ENCODE results near the gene SLC30A10. TPM values are rescaled to one million over a fixed set of nuclear protein-coding genes. Genes with fewer than 3 reads are reported as not detected.
"Not testable (repeated sequence)": the region's sequence is repeated elsewhere in the genome, so short reads cannot be mapped to it uniquely, and the experiment has no call there.

The SLC30A10 gene
- total RNA-seq, 2 experiments from 2014 or later, result not detected

- no peaks in the 10 kb centered on the region for H3K36me3 Mint-ChIP-seq
- peaks cover 4% of the 10 kb centered on the region for H3K9me3 Mint-ChIP-seq
- no peak overlapping the region for H3K27ac Mint-ChIP-seq
- peaks cover 3% of the 10 kb centered on the region for H3K4me1 Mint-ChIP-seq
- no peak overlapping the region for H3K4me3 Mint-ChIP-seq
- no peak for DNase-seq
- H3K27me3 Mint-ChIP-seq, result peaks cover 31% of the 10 kb centered on the region
Observed at GRCh38 chr1:219945795-219946194, 17.4 kb upstream of the SLC30A10 start.

- no peak overlapping the region for H3K27ac Mint-ChIP-seq
- no peak overlapping the region for H3K4me3 Mint-ChIP-seq
- H3K27me3 Mint-ChIP-seq, result peaks cover 57% of the 10 kb centered on the region
- DNase-seq, result no peak
- peaks cover 4% of the 10 kb centered on the region for H3K9me3 Mint-ChIP-seq
- peaks cover 3% of the 10 kb centered on the region for H3K4me1 Mint-ChIP-seq
- no peaks in the 10 kb centered on the region for H3K36me3 Mint-ChIP-seq
Observed at GRCh38 chr1:219941179-219942118, 13.1 kb upstream of the SLC30A10 start.

DNA sequence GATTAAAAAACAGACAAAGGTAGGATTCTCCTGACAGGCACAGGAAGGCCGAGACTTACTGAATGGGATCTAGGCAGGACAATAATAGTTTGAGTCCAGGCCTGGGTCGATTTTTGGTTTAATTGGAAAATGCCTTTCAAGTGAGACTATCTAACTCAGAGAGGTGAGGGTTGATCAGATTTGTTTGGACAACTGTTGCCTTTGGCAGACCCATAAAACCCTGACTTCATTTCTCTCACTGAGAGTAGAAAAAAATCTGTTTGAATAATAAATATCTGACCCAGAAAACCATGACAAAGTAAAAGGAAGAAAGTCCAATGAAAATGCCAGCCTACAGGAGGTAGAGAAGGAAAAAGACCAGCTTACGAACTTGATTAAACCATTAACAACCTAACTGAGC lies 12.3 kb upstream of the SLC30A10 start:
- no peak for DNase-seq
- no peaks in the 10 kb centered on the region for H3K36me3 Mint-ChIP-seq
- no peak overlapping the region for H3K4me3 Mint-ChIP-seq
- H3K9me3 Mint-ChIP-seq, result peaks cover 4% of the 10 kb centered on the region
- peaks cover 3% of the 10 kb centered on the region for H3K4me1 Mint-ChIP-seq
- H3K27me3 Mint-ChIP-seq, result peaks cover 57% of the 10 kb centered on the region
- H3K27ac Mint-ChIP-seq, result no peak overlapping the region

GRCh38 chr1:219938706-219939105 lies 10.3 kb upstream of the SLC30A10 start:
- no peak overlapping the region for H3K27ac Mint-ChIP-seq
- no peak for DNase-seq

GRCh38 chr1:219933763-219934162 lies 5.4 kb upstream of the SLC30A10 start:
- not testable (repeated sequence) for H3K4me1 Mint-ChIP-seq, H3K9me3 Mint-ChIP-seq, H3K36me3 Mint-ChIP-seq, H3K27ac Mint-ChIP-seq, DNase-seq, H3K4me3 Mint-ChIP-seq
- peaks cover 28% of the 10 kb centered on the region for H3K27me3 Mint-ChIP-seq

More at GRCh38 chr1:219938706-219939105, 10.3 kb upstream of the SLC30A10 start:
- peaks cover 46% of the 10 kb centered on the region for H3K27me3 Mint-ChIP-seq
- no peak overlapping the region for H3K4me3 Mint-ChIP-seq
- H3K4me1 Mint-ChIP-seq, result no peaks in the 10 kb centered on the region
- peaks cover 4% of the 10 kb centered on the region for H3K9me3 Mint-ChIP-seq
- no peaks in the 10 kb centered on the region for H3K36me3 Mint-ChIP-seq

GRCh38 chr1:219931033-219931432 lies 2.7 kb upstream of the SLC30A10 start:
- no peaks in the 10 kb centered on the region for H3K36me3 Mint-ChIP-seq
- peaks cover 3% of the 10 kb centered on the region for H3K4me1 Mint-ChIP-seq
- H3K27ac Mint-ChIP-seq, result no peak overlapping the region
- H3K4me3 Mint-ChIP-seq, result no peak overlapping the region
- no peaks in the 10 kb centered on the region for H3K9me3 Mint-ChIP-seq
- H3K27me3 Mint-ChIP-seq, result peaks cover 44% of the 10 kb centered on the region
- no peak for DNase-seq

DNA sequence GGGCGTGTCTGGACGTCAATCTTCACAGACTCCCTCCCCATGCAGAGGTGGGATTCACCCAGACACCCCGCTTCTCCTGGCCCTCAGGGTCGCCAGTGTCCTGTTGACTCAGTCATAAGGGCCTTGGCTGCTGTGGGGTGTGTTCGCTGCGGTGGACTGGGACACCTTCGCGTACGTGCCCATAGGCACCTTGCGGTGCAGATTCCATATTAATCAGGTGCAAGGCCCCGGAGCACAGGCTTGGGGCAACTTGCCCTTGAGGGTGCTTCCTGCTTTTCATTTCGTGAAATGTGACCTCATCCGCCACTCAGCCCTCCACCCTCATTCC lies 398 bp upstream of the SLC30A10 start:
- H3K27ac Mint-ChIP-seq, result no peak overlapping the region
- H3K27me3 Mint-ChIP-seq, result peaks cover 52% of the 10 kb centered on the region
- no peak for DNase-seq
- no peaks in the 10 kb centered on the region for H3K9me3 Mint-ChIP-seq
- H3K4me3 Mint-ChIP-seq, result peak overlapping the region; percentile 29
- H3K36me3 Mint-ChIP-seq, result no peaks in the 10 kb centered on the region
- H3K4me1 Mint-ChIP-seq, result peaks cover 3% of the 10 kb centered on the region

GRCh38 chr1:219927298-219927955 lies 930 bp downstream of the SLC30A10 start:
- Mint-ChIP-seq H3K27ac (no peak overlapping the region), H3K4me1 (peaks cover 3% of the 10 kb centered on the region), H3K4me3 (peak overlapping the region; percentile 50), H3K9me3 (no peaks in the 10 kb centered on the region), H3K36me3 (no peaks in the 10 kb centered on the region), H3K27me3 (peaks cover 52% of the 10 kb centered on the region)
- no peak for DNase-seq

- H3K4me1 Mint-ChIP-seq, result peaks cover 3% of the 10 kb centered on the region
- no peaks in the 10 kb centered on the region for H3K9me3 Mint-ChIP-seq
- no peak for DNase-seq
- no peak overlapping the region for H3K27ac Mint-ChIP-seq
- H3K27me3 Mint-ChIP-seq, result peaks cover 55% of the 10 kb centered on the region
- H3K4me3 Mint-ChIP-seq, result no peak overlapping the region
- H3K36me3 Mint-ChIP-seq, result no peaks in the 10 kb centered on the region
Observed at GRCh38 chr1:219926363-219926998, 1.9 kb downstream of the SLC30A10 start.

DNA sequence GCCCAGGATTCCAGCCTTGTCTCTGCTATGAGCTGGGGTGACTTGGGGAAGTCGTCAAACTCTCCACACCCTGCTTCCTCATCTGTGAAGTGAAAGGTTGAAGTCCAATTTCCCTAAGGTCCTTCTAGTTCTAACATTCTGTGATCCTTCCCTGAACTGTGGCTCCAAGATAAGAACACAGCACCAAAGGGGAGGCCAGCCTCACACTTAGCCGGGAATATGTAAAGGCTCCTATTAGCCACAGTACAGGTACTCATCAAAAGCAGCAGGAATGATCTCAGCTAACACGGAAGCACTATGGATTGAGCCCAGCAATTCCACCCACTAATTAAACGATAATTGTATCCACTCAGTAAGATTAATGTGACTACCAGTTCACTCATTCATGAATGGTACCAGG lies 4.0 kb downstream of the SLC30A10 start:
- Mint-ChIP-seq H3K27ac (no peak overlapping the region), H3K27me3 (peaks cover 48% of the 10 kb centered on the region), H3K9me3 (no peaks in the 10 kb centered on the region), H3K36me3 (no peaks in the 10 kb centered on the region), H3K4me3 (no peak overlapping the region), H3K4me1 (peaks cover 3% of the 10 kb centered on the region)
- no peak for DNase-seq

- H3K27me3 Mint-ChIP-seq, result peaks cover 11% of the 10 kb centered on the region
- H3K4me3 Mint-ChIP-seq, result no peak overlapping the region
- no peak for DNase-seq
- no peaks in the 10 kb centered on the region for H3K36me3 Mint-ChIP-seq
- H3K27ac Mint-ChIP-seq, result no peak overlapping the region
- no peaks in the 10 kb centered on the region for H3K4me1 Mint-ChIP-seq
- H3K9me3 Mint-ChIP-seq, result no peaks in the 10 kb centered on the region
Observed at GRCh38 chr1:219917851-219918466, 10.4 kb downstream of the SLC30A10 start.

GRCh38 chr1:219917281-219917680 lies 11.1 kb downstream of the SLC30A10 start:
- H3K36me3 Mint-ChIP-seq, result no peaks in the 10 kb centered on the region
- no peak for DNase-seq
- no peaks in the 10 kb centered on the region for H3K9me3 Mint-ChIP-seq
- no peak overlapping the region for H3K4me3 Mint-ChIP-seq
- peaks cover 10% of the 10 kb centered on the region for H3K27me3 Mint-ChIP-seq
- no peak overlapping the region for H3K27ac Mint-ChIP-seq
- H3K4me1 Mint-ChIP-seq, result no peaks in the 10 kb centered on the region

DNA sequence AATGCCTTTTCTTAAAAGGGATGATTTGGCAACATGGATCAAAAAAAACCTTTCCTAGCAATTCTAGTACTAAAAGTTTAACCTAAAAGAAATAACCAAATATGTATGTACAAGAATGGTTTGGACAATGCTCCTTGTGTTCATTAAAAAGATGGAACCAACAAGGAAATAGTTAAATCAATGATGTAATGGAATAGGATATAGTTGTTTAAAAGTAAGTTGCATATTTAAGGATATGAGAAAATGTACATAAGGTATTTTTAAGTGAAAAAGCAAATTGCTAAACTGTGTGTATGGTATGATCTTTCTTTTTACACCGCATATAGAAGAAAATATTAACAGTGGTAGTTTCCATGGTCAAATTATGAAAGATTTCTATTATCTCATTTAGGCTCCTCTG lies 12.1 kb downstream of the SLC30A10 start:
- no peaks in the 10 kb centered on the region for H3K4me1 Mint-ChIP-seq
- no peaks in the 10 kb centered on the region for H3K36me3 Mint-ChIP-seq
- DNase-seq, result no peak
- peaks cover 4% of the 10 kb centered on the region for H3K27me3 Mint-ChIP-seq
- H3K9me3 Mint-ChIP-seq, result no peaks in the 10 kb centered on the region
- no peak overlapping the region for H3K27ac Mint-ChIP-seq
- H3K4me3 Mint-ChIP-seq, result no peak overlapping the region

DNA sequence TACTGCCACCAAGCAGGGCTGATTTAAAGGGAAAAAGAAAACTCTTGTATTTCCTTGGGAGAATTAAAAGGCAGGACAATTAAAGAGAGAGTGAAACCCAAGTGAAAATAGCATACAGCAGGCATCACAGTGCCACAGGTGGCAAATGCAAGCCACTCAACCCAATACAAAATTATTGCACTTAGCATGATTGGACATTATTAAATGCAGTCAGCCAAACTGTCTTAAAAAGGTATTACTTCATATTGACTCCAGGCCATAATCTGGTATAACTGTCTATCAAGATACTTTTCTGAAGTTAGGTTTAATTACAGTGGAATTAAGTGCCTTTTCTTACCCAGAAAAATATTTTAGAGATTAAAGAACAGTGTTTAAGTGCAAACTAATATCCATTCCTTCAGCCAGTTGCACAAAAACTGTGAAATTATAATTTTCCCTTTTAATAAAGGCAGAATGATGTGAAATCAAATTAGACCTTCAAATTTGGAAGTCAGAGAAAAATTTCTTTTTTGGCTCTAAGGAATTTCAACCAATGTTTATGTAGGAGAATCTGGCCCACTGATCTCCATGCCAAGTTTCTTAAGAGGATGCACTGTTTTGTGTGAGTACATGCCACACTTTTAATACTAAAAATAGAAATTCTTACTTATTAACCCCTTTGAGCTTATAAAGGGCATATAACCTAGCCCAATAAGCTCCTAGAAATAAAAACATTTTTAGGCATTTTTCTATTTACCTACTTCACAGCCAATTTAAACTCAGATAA lies 15.2 kb downstream of the SLC30A10 start:
- no peak for DNase-seq
- Mint-ChIP-seq H3K9me3 (no peaks in the 10 kb centered on the region), H3K27ac (no peak overlapping the region), H3K27me3 (peaks cover 2% of the 10 kb centered on the region), H3K4me1 (no peaks in the 10 kb centered on the region), H3K4me3 (no peak overlapping the region), H3K36me3 (no peaks in the 10 kb centered on the region)
